OCI-LY7 (cell line): ENCODE data around the gene SPATA25.
"Not testable (repeated sequence)": the region's sequence is repeated elsewhere in the genome, so short reads cannot be mapped to it uniquely, and the experiment has no call there.

ENCODE experiments used
- CTCF ChIP-seq: fragments of 200-600 bp; sonication (generic); conservative IDR thresholded peaks from 2 replicates; pipeline ENCODE4 v1.5.1; 2014; ENCODE audit warnings: mild to moderate bottlenecking, antibody characterized with exemption, low read length, moderate library complexity, mixed read lengths
- EZH2phosphoT487 ChIP-seq: fragments of 200-600 bp; sonication (generic); IDR thresholded peaks from 2 replicates; pipeline ENCODE4 v1.6.1; 2018; ENCODE audit warnings: low read depth, borderline replicate concordance, mild to moderate bottlenecking, mixed run types, antibody characterized with exemption, low read length, moderate library complexity, mixed read lengths

GRCh38 chr20:45901332-45901731 lies 13.9 kb upstream of the SPATA25 start:
- TF ChIP-seq CTCF, EZH2phosphoT487: not testable (repeated sequence)
